HepG2 (cell line): Measurements from ENCODE around the gene FUT1. TPM values are rescaled to one million over a fixed set of nuclear protein-coding genes. Genes with fewer than 3 reads are reported as not detected.

Experiments used
- ATAD3A ChIP-seq: sonication (generic); formaldehyde crosslinking; IDR thresholded peaks from 2 replicates; pipeline ENCODE4 v1.4.0; 2020; ENCODE audit warnings: missing genetic modification reagents
- CBFB ChIP-seq: sonication (generic); formaldehyde crosslinking; IDR thresholded peaks from 2 replicates; pipeline ENCODE4 v1.4.0; 2020; ENCODE audit warnings: missing genetic modification reagents
- DBP ChIP-seq: sonication (generic); formaldehyde crosslinking; IDR thresholded peaks from 2 replicates; pipeline ENCODE4 v1.4.0; 2020; ENCODE audit warnings: missing genetic modification reagents; ENCODE audit errors: not compliant biosample characterization
- GATAD1 ChIP-seq: IDR thresholded peaks from 2 replicates; pipeline ENCODE4 v1.6.1; 2016; ENCODE audit warnings: missing genetic modification reagents, missing compliant biosample characterization
- GTF2F1 ChIP-seq: fragments of 150-350 bp; IDR thresholded peaks from 2 replicates; pipeline ENCODE4 v1.6.1; 2014; ENCODE audit warnings: low read length
- HDAC1 ChIP-seq: sonication (generic); formaldehyde crosslinking; IDR thresholded peaks from 2 replicates; pipeline ENCODE4 v1.5.1; 2020; ENCODE audit warnings: mild to moderate bottlenecking, missing genetic modification reagents
- HOXA7 ChIP-seq: sonication (generic); formaldehyde crosslinking; IDR thresholded peaks from 2 replicates; pipeline ENCODE4 v1.8.1; 2022; ENCODE audit warnings: mild to moderate bottlenecking, missing genetic modification reagents, moderate library complexity
- HOXD1 ChIP-seq: sonication (generic); formaldehyde crosslinking; IDR thresholded peaks from 2 replicates; pipeline ENCODE4 v1.5.0; 2020; ENCODE audit warnings: missing genetic modification reagents
- MYC ChIP-seq: sonication (generic); formaldehyde crosslinking; IDR thresholded peaks from 2 replicates; pipeline ENCODE4 v1.9.0; 2021; ENCODE audit warnings: missing genetic modification reagents, borderline replicate concordance
- NR2F2 ChIP-seq: IDR thresholded peaks from 2 replicates; pipeline ENCODE4 v1.6.1; 2012; ENCODE audit warnings: low read depth, inconsistent platforms, borderline replicate concordance
- RAD21 ChIP-seq: fragments of 450-650 bp; formaldehyde crosslinking; IDR thresholded peaks from 2 replicates; pipeline ENCODE4 v1.5.0; 2020; ENCODE audit warnings: mild to moderate bottlenecking
- RFX1 ChIP-seq: fragments of 450-650 bp; IDR thresholded peaks from 2 replicates; pipeline ENCODE4 v1.6.1; 2017
- RFXAP ChIP-seq: sonication (generic); formaldehyde crosslinking; IDR thresholded peaks from 2 replicates; pipeline ENCODE4 v1.4.0; 2020; ENCODE audit warnings: missing genetic modification reagents, borderline replicate concordance
- SSRP1 ChIP-seq: IDR thresholded peaks from 2 replicates; pipeline ENCODE4 v1.6.1; 2016; ENCODE audit warnings: control low read depth
- TFE3 ChIP-seq: IDR thresholded peaks from 2 replicates; pipeline ENCODE4 v1.6.1; 2016
- TIGD3 ChIP-seq: sonication (generic); formaldehyde crosslinking; IDR thresholded peaks from 2 replicates; pipeline ENCODE4 v1.5.1; 2020; ENCODE audit warnings: mild to moderate bottlenecking, missing genetic modification reagents, borderline replicate concordance
- ZFP41 ChIP-seq: sonication (generic); formaldehyde crosslinking; IDR thresholded peaks from 2 replicates; pipeline ENCODE4 v1.4.0; 2020; ENCODE audit warnings: mild to moderate bottlenecking, missing genetic modification reagents, borderline replicate concordance
- ZFX ChIP-seq: sonication (generic); formaldehyde crosslinking; IDR thresholded peaks from 2 replicates; pipeline ENCODE4 v1.4.0; 2020; ENCODE audit warnings: mild to moderate bottlenecking, low read depth, missing genetic modification reagents, moderate library complexity
- ZNF274 ChIP-seq: sonication (generic); formaldehyde crosslinking; IDR thresholded peaks from 2 replicates; pipeline ENCODE4 v1.5.1; 2020; ENCODE audit warnings: mild to moderate bottlenecking, missing genetic modification reagents
- ZNF652 ChIP-seq: IDR thresholded peaks from 2 replicates; pipeline ENCODE4 v1.6.1; 2016; ENCODE audit warnings: low read depth, borderline replicate concordance
- ZNF75D ChIP-seq: sonication (generic); formaldehyde crosslinking; IDR thresholded peaks from 2 replicates; pipeline ENCODE4 v1.8.1; 2023; ENCODE audit warnings: missing genetic modification reagents, mild to moderate bottlenecking, borderline replicate concordance
- polyA plus RNA-seq, 8 experiments: library from polyadenylated mRNA; depleted of rRNA in 3 of 8; stranded (reverse) in 7 of 8; unstranded in 1 of 8; fragments of >200 nt; fragmentation: Illumina TruSeq in 4 of 8; extraction: Trizol in 4 of 8; gene quantifications; 2 replicates each; pipeline versions ENCODE4 v1.2.1 to v1.2.3, GENCODE V29; 2011 to 2016; ENCODE audit warnings: low read depth in 4 of 8, missing spikeins in 1 of 8, mixed read lengths in 1 of 8; ENCODE audit not compliant: insufficient read depth in 1 of 8
- total RNA-seq, 5 experiments: library from RNA; depleted of rRNA; stranded (reverse); fragments of >200 nt; fragmentation: Illumina TruSeq; extraction: Trizol; gene quantifications; 2 replicates each; pipeline ENCODE4 v1.2.3, GENCODE V29; 2016; ENCODE audit warnings: low read depth in 1 of 5
- TF ChIP-seq, protein P1 (sequence below): sonication (generic); formaldehyde crosslinking; IDR thresholded peaks from 2 replicates; pipeline ENCODE4 v1.5.1; 2020; ENCODE audit warnings: missing genetic modification reagents, mild to moderate bottlenecking, borderline replicate concordance
- TF ChIP-seq, protein P2 (sequence below): IDR thresholded peaks from 2 replicates; pipeline ENCODE4 v1.6.1; 2016; ENCODE audit warnings: low read depth, borderline replicate concordance
- TF ChIP-seq, protein P3 (sequence below): sonication (generic); formaldehyde crosslinking; IDR thresholded peaks from 2 replicates; pipeline ENCODE4 v1.4.0; 2020; ENCODE audit warnings: mild to moderate bottlenecking, low read depth, missing genetic modification reagents

The FUT1 gene
- total and polyA plus RNA-seq, 2 of the 13 experiments (the other 11 are each of a cell fraction or from before 2014, with no cell fraction given): 0.07 to 1.1 TPM

DNA sequence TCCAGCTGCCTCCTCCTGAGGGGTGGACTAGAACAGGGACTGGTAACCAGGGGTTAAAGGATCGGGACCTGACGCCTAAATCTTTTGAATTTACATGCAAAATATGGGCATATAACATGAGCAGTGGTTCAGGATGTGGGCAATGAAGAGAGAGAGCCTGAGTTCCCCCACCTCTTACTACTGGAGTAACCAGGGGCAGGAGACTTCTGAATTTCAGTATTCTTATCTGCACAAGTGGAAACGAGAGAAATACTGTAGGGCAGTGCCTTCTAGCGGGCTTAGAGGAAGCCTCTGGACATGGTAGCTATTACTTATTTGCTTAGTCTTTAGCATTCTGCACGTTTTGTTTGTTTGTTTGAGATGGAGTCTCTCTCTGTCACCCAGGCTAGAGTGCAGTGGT, 32.1 kb upstream of the FUT1 start (continued):
- no peak for TF ChIP-seq NR2F2
- no peak for TF ChIP-seq CBFB
- TF ChIP-seq ZFX (CRISPR knock-in tag): no peak
- no peak for TF ChIP-seq ATAD3A (CRISPR knock-in tag)
- no peak for TF ChIP-seq DBP (CRISPR knock-in tag)
- TF ChIP-seq ZNF652: 0 out of 2 replicates have a peak, but pooled peaks have one; percentile 18
- no peak for TF ChIP-seq ZNF75D (CRISPR knock-in tag)
- TF ChIP-seq, protein P1, sequence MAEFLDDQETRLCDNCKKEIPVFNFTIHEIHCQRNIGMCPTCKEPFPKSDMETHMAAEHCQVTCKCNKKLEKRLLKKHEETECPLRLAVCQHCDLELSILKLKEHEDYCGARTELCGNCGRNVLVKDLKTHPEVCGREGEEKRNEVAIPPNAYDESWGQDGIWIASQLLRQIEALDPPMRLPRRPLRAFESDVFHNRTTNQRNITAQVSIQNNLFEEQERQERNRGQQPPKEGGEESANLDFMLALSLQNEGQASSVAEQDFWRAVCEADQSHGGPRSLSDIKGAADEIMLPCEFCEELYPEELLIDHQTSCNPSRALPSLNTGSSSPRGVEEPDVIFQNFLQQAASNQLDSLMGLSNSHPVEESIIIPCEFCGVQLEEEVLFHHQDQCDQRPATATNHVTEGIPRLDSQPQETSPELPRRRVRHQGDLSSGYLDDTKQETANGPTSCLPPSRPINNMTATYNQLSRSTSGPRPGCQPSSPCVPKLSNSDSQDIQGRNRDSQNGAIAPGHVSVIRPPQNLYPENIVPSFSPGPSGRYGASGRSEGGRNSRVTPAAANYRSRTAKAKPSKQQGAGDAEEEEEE (CRISPR knock-in tag): no peak
- TF ChIP-seq HOXA7 (CRISPR knock-in tag): no peak
- TF ChIP-seq MYC (CRISPR knock-in tag): no peak
- TF ChIP-seq RFXAP (CRISPR knock-in tag): no peak
- TF ChIP-seq, protein P2, sequence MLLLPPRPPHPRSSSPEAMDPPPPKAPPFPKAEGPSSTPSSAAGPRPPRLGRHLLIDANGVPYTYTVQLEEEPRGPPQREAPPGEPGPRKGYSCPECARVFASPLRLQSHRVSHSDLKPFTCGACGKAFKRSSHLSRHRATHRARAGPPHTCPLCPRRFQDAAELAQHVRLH (CRISPR knock-in tag): 0 out of 2 replicates have a peak, but pooled peaks have one; percentile 27
- TF ChIP-seq RAD21 (CRISPR knock-in tag): peak; percentile 60; the same call in 1 of the 2 replicates
- TF ChIP-seq SSRP1 (CRISPR knock-in tag): no peak
- no peak for TF ChIP-seq GATAD1 (CRISPR knock-in tag)
- no peak for TF ChIP-seq RFX1
- TF ChIP-seq HDAC1: no peak
- TF ChIP-seq TFE3 (CRISPR knock-in tag): no peak
- TF ChIP-seq TIGD3 (CRISPR knock-in tag): no peak
- no peak for TF ChIP-seq GTF2F1
- TF ChIP-seq HOXD1 (CRISPR knock-in tag): no peak
- no peak for TF ChIP-seq ZFP41 (CRISPR knock-in tag)
- no peak for TF ChIP-seq ZNF274 (CRISPR knock-in tag)
- TF ChIP-seq, protein P3, sequence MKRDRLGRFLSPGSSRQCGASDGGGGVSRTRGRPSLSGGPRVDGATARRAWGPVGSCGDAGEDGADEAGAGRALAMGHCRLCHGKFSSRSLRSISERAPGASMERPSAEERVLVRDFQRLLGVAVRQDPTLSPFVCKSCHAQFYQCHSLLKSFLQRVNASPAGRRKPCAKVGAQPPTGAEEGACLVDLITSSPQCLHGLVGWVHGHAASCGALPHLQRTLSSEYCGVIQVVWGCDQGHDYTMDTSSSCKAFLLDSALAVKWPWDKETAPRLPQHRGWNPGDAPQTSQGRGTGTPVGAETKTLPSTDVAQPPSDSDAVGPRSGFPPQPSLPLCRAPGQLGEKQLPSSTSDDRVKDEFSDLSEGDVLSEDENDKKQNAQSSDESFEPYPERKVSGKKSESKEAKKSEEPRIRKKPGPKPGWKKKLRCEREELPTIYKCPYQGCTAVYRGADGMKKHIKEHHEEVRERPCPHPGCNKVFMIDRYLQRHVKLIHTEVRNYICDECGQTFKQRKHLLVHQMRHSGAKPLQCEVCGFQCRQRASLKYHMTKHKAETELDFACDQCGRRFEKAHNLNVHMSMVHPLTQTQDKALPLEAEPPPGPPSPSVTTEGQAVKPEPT (CRISPR knock-in tag): peak; percentile 73; the same call in 1 of the 2 replicates
